ENCODE data around the gene BTNL2. TPM values are rescaled to one million over a fixed set of nuclear protein-coding genes. Genes with fewer than 3 reads are reported as not detected.
"Not testable (repeated sequence)": the region's sequence is repeated elsewhere in the genome, so short reads cannot be mapped to it uniquely, and the experiment has no call there.

The BTNL2 gene
- total RNA-seq, 4 donors from 2014 or later, result not detected

DNA sequence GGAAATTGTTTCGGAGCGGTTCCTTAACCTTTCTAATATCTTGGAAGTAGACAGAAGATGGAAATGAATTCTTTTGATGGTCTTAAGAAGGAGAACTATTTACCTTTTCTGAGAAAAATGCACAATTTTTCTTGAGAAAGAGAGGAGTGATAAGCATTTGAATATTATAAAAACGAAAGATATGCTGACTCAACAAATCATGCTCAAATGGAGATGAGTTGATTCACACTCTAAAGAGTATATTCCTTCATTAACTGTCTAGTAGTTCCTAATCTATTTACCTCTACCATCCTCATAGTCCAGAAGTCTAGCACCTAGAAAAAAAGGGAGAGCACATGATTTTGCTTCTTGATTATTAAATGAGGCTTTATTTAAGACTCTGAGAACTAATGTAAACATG, 39.3 kb downstream of the BTNL2 start:
- Histone ChIP-seq H3K4me1 (no peaks in the 10 kb centered on the region), H3K9me3 (no peaks in the 10 kb centered on the region), H3K4me3 (no peak overlapping the region), H3K27ac (no peak overlapping the region), H3K36me3 (no peaks in the 10 kb centered on the region), H3K27me3 (no peaks in the 10 kb centered on the region)
- TF ChIP-seq POLR2AphosphoS5 (IDR thresholded peaks at IDR 0.05), result no peak
- no peak for TF ChIP-seq POLR2A (IDR thresholded peaks at IDR 0.05)
- TF ChIP-seq CTCF (IDR thresholded peaks at IDR 0.05), result no peak
- TF ChIP-seq EP300 (IDR thresholded peaks at IDR 0.05), result no peak
- DNase-seq (ENCODE audit: low spot score in 2 of 2), result no peak
- 85% methylated on average over 3 of the region's 3 CpGs for WGBS

GRCh38 chr6:32359225-32359624, 47.8 kb downstream of the BTNL2 start:
- 50% methylated on average over 1 of the region's 1 CpG for WGBS
- DNase-seq (ENCODE audit: low spot score in 2 of 2); H3K27ac ChIP-seq; H3K4me1 ChIP-seq; H3K4me3 ChIP-seq; H3K9me3 ChIP-seq; H3K36me3 ChIP-seq; H3K27me3 ChIP-seq: not testable (repeated sequence)

- DNase-seq (ENCODE audit: low spot score in 2 of 2); H3K4me3 ChIP-seq; H3K36me3 ChIP-seq; H3K27ac ChIP-seq; H3K4me1 ChIP-seq; H3K9me3 ChIP-seq; H3K27me3 ChIP-seq: not testable (repeated sequence)
- 85% methylated on average over 8 of the region's 8 CpGs for WGBS
Observed at GRCh38 chr6:32358548-32358947, 48.4 kb downstream of the BTNL2 start.

- no peak for DNase-seq (ENCODE audit: low spot score in 2 of 2)
- no peaks in the 10 kb centered on the region for H3K36me3 ChIP-seq
- no peak overlapping the region for H3K4me3 ChIP-seq
- no peak overlapping the region for H3K27ac ChIP-seq
- WGBS, result 65% methylated on average over 1 of the region's 1 CpG
- H3K9me3 ChIP-seq, result no peaks in the 10 kb centered on the region
- TF ChIP-seq CTCF (IDR thresholded peaks at IDR 0.05), result no peak
- TF ChIP-seq EP300 (IDR thresholded peaks at IDR 0.05), result no peak
- TF ChIP-seq POLR2AphosphoS5 (IDR thresholded peaks at IDR 0.05), result no peak
- no peak for TF ChIP-seq POLR2A (IDR thresholded peaks at IDR 0.05)
- no peaks in the 10 kb centered on the region for H3K27me3 ChIP-seq
- H3K4me1 ChIP-seq, result no peaks in the 10 kb centered on the region
Observed at GRCh38 chr6:32355018-32355417, 52.0 kb downstream of the BTNL2 start.

DNA sequence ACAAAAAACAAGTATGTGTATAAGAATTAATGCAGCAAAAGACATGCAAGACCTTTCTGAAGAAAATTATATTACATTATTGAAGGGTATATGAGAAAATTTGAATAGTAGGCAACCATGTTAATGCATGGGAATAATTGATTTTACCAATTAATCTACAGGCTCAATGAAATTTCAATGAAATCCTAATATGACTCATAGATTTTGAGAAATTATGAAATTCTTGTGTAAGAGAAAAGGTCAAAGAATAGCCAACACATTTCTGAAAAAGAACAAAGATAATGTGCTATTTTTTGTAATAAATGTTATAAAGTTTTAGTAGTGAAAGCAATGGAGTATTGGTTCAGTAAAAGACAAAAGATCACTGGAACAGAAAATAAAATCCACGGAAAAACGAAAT, 53.6 kb downstream of the BTNL2 start:
- DNase-seq (ENCODE audit: low spot score in 2 of 2), result no peak
- no peak overlapping the region for H3K27ac ChIP-seq
- TF ChIP-seq POLR2AphosphoS5 (IDR thresholded peaks at IDR 0.05) (no peak), CTCF (IDR thresholded peaks at IDR 0.05) (no peak), EP300 (IDR thresholded peaks at IDR 0.05) (no peak), POLR2A (IDR thresholded peaks at IDR 0.05) (no peak)
- no peak overlapping the region for H3K4me3 ChIP-seq
- H3K9me3 ChIP-seq, result no peaks in the 10 kb centered on the region
- no peaks in the 10 kb centered on the region for H3K4me1 ChIP-seq
- no peaks in the 10 kb centered on the region for H3K36me3 ChIP-seq
- H3K27me3 ChIP-seq, result no peaks in the 10 kb centered on the region
- WGBS, result 77% methylated on average over 2 of the region's 2 CpGs

Other genes with a start within 250 kb of the BTNL2 start
- 10 to 100 TPM in 3 of 4 donors, 1 to 10 TPM in 1; 7.3 to 66.5 (median 15.4) TPM for gene EGFL8, start 242.6 kb downstream of the BTNL2 start, total RNA-seq
- gene AGPAT1, start 231.1 kb downstream of the BTNL2 start, total RNA-seq, result 10 to 100 TPM; 30.4 to 68.9 (median 42.6) TPM
- gene RNF5, start 228.8 kb downstream of the BTNL2 start, total RNA-seq, result 10 to 100 TPM; 55.7 to 73.0 (median 63.4) TPM
- 1 to 10 TPM in 3 of 4 donors, not detected in 1; 1.5 to 9.9 (median 4.8) TPM for gene AGER, start 222.9 kb downstream of the BTNL2 start, total RNA-seq
- gene PBX2, start 217.0 kb downstream of the BTNL2 start, total RNA-seq, result 10 to 100 TPM; 51.0 to 84.7 (median 63.8) TPM
- 1 to 10 TPM; 4.8 to 5.5 (median 5.1) TPM for gene GPSM3, start 214.5 kb downstream of the BTNL2 start, total RNA-seq
- gene NOTCH4, start 183.1 kb downstream of the BTNL2 start, total RNA-seq, result 10 to 100 TPM in 2 of 4 donors, 1 to 10 TPM in 2; 5.3 to 22.0 (median 10.2) TPM
- not detected for gene TSBP1, start 35.3 kb downstream of the BTNL2 start, total RNA-seq
- 100 to 1,000 TPM; 126 to 261 (median 220) TPM for gene HLA-DRA, start 32.7 kb upstream of the BTNL2 start, total RNA-seq
- gene HLA-DRB5, start 123.1 kb upstream of the BTNL2 start, total RNA-seq, result 10 to 100 TPM in 1 of 4 donors, 1 to 10 TPM in 1, not detected in 2; 1.3 to 36.0 TPM
- gene HLA-DRB1, start 182.7 kb upstream of the BTNL2 start, total RNA-seq, result 10 to 100 TPM; 28.0 to 39.3 (median 37.0) TPM
- 10 to 100 TPM in 3 of 4 donors, 1 to 10 TPM in 1; 8.6 to 21.3 (median 11.5) TPM for gene HLA-DQA1, start 230.2 kb upstream of the BTNL2 start, total RNA-seq